ENCODE results near the gene ERBB2.
"Not testable (repeated sequence)": the region's sequence is repeated elsewhere in the genome, so short reads cannot be mapped to it uniquely, and the experiment has no call there.

The ERBB2 gene

GRCh38 chr17:39763051-39763820 is 63.4 kb downstream of the ERBB2 start:
- DNase-seq (ENCODE audit: low spot score), result no peak

- DNase-seq (ENCODE audit: low spot score), result not testable (repeated sequence)
Observed at GRCh38 chr17:39764171-39764570, 64.3 kb downstream of the ERBB2 start.

- no peak for DNase-seq (ENCODE audit: low spot score)
Observed at GRCh38 chr17:39765175-39765574, 65.3 kb downstream of the ERBB2 start.

- no peak for DNase-seq (ENCODE audit: low spot score)
Observed at GRCh38 chr17:39765766-39766165, 65.9 kb downstream of the ERBB2 start.

- DNase-seq (ENCODE audit: low spot score), result no peak
Observed at GRCh38 chr17:39767147-39767546, 67.3 kb downstream of the ERBB2 start.

GRCh38 chr17:39769974-39770587 is 70.2 kb downstream of the ERBB2 start:
- no peak for DNase-seq (ENCODE audit: low spot score)

- DNase-seq (ENCODE audit: low spot score), result no peak
Observed at GRCh38 chr17:39772415-39772814, 72.6 kb downstream of the ERBB2 start.

GRCh38 chr17:39772987-39773934 is 73.4 kb downstream of the ERBB2 start:
- DNase-seq (ENCODE audit: low spot score), result no peak

- no peak for DNase-seq (ENCODE audit: low spot score)
Observed at GRCh38 chr17:39774047-39774446, 74.2 kb downstream of the ERBB2 start.

- DNase-seq (ENCODE audit: low spot score), result no peak
Observed at GRCh38 chr17:39775031-39775430, 75.2 kb downstream of the ERBB2 start.

- DNase-seq (ENCODE audit: low spot score), result no peak
Observed at GRCh38 chr17:39776252-39776651, 76.4 kb downstream of the ERBB2 start.

- no peak for DNase-seq (ENCODE audit: low spot score)
Observed at GRCh38 chr17:39777534-39778365, 77.9 kb downstream of the ERBB2 start.

Data from hematopoietic multipotent progenitor cell treated with erythropoietin and hydrocortisone succinate and interleukin-3 and kit ligand, for 15 days (in vitro differentiated cells).